DMS153 treated with DMSO at 0.1 percent for 48 hours (cell line): ENCODE measurements around the gene UXS1.

ENCODE experiments used
- DNase-seq: peaks from one replicate; lab custom pipeline; 2025; ENCODE audit not compliant: unreplicated experiment; lab: John Stamatoyannopoulos, UW

UXS1 gene

DNA sequence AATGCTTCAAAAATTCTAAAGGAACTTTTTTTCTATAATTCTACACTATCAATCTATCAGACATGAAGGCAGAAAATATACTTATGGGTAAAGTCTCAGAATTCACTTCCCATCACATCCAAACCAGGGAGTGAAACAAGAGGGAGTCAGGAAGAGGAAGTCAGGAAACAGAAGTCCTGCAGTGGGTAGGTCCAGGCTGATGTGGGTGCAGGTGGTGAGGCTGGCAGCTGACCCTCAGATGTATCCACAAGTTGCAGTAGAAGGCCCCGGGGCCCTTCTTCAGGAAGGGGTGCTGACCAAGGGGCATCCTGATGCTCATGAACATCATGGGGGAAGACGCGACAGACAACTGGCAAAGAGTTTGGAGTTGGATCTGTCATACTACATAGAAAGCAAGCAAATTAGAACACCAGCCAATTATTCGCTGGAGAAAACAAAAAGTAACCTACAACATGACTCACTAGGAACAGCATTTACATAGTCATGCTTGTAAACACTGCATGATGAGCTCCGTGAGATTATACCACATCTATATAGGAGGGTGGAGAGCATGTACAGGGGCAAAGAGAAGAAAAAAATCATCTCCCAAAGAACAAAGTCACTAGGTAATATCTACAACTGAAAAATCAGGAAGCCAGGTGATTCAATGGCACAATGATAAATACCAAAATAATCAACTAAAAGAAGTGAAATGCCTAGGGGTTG, 4.2 kb downstream of the UXS1 start:
- no peak for DNase-seq

DNA sequence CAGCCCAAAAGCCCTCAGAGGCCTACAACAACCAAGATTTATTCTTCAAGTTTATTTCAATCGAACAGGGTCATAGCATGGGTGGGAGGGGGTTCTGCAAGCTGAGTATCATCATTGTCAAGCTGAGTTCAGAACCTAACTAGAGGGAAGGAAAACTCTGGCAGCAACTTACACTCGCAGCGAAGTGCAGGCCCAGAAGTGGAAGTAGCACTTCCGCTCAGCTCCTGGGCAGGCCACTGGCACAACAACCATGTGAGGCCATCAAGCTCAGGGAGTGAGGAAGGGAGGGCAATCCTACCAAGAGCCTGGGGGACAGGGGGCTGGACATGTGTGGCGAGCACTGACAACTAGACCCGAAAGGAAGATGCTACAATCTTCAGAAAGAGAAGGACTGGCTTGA, 4.8 kb downstream of the UXS1 start:
- no peak for DNase-seq

DNA sequence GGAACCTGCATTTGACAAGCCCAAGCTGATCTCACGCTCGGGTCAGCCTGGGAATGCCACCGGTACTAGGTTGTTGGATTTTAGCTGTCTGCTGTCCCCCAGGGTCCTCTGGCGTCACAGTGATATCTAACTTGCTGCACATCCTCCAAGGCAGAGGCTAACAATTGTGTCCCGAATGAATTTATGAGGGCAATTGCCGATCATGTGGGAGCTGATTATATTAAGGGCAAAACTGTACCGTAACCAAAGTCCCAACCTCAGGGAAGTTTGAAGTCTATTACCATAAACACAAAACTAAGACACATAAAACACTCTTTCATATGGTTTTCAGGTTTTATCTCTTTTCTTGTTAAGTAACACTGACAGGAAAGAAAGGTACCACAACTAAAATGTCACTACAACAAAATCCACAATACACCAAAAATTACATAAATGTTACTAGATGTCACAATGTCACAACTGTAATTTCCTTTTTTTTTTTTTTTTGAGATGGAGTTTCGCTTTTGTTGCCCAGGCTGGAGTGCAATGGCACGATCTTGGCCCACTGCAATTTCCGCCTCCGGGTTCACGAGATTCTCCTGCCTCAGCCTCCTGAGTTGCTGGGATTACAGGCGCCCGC, 6.7 kb downstream of the UXS1 start:
- no peak for DNase-seq

DNA sequence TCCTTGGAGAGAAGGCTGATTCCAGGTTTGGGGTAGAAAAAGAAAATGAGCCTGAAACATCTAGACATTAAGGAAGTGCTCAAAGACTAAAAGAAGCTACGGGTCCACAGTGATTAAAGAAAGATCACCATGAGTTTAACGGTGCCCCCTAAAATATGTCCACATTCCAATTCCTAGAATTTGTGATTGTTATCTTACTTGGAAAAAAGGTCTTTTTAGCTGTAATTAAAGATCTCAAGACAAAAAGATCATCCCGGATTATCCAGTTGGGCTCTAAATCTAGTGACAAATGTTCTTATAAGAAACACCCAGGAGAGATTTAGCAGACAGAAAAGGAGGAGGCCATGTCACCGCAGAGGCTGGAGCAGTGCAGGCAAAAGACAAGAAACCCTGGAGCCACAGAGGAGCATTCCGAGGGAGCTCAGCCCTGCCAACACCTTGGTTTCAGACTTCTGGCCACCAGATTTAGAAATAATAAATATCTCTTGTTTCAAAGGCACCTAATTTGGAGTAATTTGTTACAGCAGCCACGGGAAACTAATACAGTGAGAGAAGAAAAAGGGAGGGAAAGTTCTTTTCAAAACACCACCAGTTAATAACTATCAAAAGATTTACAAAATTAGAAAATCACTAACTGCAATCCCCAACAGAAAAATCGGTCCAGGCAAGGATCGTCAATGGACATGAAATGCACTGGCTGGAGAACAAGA, 8.5 kb downstream of the UXS1 start:
- DNase-seq, result no peak

DNA sequence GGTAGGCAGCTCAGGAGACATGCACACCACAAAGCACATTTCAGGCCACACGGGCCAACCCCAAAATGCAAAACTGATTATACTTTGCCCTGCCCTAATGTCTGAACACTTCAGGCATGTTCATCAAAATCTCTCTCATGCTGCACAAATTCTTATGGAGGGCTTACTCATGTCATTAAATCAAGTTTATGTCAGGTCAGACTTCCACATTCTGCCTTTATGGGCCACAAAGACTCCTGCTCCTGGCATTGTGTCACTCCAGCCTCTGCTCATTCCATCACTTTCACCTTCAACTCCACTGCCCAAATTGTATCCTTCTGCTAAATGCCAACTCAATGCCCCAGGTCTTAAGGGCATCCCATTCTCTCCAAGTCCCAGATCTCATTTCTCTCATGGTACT, 9.2 kb downstream of the UXS1 start:
- DNase-seq, result no peak

DNA sequence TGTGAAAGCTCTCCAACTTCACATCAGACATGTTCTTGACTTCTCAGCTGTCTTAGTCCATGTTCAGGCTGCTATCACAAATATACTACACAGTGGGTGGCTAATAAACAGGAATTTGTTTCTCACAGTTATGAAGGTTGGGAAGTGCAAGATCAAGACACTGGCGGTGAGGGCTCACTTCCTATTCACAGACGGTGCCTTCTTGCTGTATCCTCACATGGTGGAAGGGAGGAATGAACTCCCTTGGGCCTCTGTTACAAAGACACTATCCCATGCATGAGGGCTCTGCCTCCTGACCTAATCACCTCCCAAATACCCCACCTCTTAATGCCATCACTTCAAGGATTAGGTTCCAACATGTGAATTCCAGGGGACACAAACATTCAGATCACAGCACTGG, 9.7 kb downstream of the UXS1 start:
- DNase-seq, result no peak

DNA sequence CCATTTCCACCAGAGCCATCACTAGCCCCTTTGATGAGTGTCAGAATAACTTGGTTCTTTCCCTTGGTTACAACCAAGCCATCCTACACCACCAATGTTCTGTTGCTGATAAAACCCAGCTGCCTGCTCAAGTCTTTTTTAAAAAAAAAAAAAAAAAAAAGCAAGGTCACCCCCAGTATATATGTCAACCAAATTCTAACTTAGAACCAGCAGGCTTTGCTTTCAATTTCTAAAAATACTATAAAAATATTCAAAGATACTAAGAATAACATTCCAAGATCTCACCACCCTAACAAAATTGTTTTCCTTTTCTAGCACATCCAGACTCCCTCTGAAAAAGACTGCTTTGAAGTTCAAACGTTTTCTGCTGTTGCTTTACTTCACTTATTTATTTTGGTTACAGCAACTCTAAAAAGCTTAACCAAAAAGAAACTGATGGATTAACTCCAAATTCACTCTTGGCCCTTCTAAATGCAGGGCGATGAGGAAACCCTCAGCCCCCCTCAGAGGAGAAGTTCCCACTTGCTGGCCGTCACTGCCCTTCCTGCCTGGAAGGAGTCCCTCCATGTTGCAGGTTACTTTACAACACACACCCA, 10.9 kb downstream of the UXS1 start:
- DNase-seq, result no peak

DNA sequence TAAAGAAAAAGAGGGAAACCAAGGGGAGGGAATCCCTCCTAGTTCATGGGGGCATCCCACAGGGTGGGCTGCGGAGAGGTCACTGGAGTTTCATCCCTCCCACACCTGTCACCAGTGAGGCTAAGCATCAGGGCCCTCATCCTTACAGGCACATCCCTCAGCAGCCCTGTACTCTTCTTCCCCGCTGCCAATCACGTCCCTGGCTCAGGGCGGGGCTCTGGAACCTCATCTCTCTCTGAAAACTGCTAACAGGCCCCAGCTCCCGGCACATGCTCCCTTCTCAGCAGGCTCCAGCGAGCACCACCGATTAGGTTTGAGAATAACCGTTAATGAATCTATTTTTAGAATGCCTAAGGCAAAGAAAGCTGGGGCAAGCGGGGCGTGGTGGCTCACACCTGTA, 13.0 kb downstream of the UXS1 start:
- no peak for DNase-seq

DNA sequence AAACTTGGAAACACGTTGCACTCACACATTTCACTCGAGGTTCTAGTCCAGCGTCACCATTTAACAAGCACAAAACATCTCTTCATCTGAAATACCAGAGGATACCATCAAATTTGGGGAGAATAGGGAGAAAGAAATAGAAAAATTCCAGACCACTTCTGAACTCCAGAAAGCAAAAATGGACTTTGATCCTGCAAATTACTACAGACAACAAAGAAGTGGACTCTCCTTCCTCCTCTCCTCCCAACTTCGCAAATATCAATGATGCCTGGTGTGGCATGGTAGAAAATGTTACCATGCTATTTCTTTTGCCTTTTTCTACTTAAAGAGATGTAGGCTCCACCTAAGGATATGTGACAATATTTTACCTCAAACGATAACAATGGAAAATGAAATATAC, 13.5 kb downstream of the UXS1 start:
- no peak for DNase-seq

DNA sequence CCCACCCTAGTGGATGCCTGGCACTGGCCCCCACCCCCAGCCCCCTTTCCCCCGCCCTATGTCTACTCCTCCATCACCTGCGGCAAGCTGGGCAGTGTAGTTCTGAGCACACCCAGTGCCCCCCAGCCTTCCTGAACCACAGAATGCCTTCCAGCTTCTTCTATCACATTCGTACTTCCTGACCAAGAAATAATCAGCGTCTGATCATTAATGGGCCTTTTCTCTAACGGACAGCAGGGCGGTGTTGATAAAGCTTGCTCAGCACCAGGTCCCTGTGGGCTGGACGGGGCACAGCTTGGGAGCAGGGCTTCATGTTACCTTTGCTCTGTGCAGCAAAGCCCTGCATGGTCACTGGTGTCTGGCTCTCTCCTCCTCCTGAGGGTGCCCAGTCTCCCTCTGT, 15.4 kb downstream of the UXS1 start:
- DNase-seq, result no peak

DNA sequence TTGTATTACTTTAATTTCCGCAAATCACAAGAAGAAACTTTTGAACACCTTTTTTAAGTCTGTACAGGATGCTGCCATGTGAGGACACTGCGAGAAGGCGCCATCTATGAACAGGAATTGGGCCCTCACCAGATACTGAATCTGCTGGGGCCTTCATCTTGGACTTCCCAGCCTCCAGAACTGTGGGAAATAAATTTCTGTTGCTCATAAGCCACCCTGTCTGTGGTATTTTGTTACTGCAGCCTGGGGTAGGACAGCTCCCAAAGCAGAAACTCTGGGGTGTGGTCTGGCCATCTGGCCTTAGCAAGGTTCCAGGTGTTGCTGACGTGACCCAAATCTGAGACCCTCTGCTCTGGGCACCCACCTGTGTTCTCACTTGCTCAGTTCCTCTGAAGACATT, 16.5 kb downstream of the UXS1 start:
- DNase-seq, result no peak

DNA sequence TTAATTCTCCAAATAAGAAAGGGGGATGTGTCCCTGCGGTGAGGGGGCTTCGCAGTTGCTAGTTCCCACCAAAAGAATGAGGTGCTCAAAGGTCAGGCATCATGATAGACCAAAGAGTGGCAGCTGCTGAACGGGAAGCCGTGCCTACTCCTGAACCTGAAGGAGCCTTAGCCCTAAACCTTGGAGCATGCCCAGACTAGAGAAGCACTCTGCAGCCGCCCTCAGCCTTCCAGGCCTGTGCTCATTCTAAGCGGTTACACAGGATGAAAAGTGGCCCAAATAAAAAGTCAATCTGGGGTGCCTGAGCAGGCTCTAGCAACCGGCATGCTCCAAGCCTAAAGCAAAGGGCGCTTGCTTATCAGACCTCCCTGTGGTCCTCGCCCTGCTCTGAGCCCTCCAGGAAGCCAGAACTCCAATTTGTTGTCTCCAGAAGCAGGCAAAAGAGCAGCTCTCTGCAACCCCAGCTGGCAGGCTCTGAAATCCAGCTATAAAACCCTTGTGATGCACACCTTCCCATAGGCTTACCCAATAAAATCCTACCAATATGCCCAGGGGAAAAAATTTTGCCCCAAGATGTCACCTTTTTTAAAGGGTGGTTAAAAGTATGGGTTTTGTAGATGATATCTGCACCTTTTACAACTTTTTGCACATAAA, 17.5 kb downstream of the UXS1 start:
- DNase-seq, result no peak

DNA sequence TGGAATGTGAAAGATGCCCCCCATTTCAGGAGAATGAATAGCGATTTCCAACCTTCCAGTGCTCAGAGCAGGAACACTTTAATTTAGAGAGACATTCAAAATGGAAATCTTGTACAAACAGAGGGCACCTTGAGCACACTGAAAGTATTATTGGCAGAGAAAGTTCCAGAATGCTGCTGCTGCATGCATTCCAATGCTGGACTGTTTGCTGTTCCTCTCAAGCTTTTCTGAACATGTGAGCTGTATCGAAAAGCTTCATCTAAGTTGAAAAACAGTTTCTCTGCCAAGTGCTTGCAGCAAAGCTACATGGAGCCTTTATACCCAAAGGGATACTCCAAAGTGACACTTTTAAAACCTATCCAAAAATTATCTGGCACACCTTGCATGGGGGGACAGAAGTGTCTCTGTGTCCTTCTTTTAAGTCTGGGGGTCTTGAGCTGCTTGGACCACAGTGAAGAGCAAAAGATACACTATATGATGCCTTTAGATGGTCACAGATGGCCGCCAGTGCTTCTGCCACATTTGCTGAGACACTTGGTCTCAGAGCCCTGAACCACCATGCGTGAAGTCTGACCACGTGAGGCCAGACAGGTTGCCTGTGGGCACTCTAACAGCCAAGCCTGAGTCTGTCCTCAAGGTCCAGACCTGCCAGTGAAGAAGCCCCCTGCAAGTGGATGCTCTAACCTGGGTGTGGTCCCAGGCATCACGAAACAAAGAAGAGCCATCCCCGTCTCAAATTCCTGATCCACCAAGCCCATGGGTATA, 18.8 kb downstream of the UXS1 start:
- DNase-seq, result no peak

DNA sequence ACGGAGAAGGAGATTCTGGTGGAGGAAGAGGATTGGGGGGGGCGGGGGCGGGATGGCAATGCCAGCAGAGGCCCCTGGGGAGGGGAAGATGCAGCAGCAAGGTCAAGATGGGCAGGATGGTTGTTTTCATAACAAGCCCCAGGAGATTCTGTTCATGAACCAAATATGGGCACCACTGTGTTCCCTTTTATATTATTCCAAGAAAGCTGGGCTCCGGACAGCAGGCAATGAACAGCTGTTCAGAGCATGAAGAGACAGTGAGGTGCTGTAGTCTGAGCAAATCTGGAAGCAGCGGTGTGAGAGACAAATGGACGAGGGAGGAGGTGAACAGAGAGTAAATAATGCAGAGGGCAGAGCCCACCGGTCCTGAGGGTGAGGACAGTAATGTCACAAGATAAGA, 20.0 kb downstream of the UXS1 start:
- no peak for DNase-seq

DNA sequence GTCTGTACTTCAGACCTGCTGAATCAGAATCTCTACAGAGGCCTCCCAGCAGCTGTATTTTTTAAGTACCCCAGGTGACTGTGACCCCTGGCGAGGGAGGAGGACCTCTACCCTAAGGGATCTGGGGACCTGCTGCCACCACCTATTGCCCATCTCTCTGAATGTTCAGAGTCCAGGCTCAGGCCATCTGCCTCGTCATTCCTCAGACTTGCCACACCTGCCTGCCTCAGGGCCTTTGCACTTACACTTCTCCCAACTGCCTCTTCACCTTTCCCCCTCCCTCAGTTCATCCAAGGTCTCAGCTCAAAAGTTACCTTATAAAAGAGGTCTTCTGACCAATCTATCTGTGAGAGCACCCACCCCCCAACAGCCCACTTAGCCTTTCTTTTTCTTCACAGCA, 21.5 kb downstream of the UXS1 start:
- DNase-seq, result no peak

DNA sequence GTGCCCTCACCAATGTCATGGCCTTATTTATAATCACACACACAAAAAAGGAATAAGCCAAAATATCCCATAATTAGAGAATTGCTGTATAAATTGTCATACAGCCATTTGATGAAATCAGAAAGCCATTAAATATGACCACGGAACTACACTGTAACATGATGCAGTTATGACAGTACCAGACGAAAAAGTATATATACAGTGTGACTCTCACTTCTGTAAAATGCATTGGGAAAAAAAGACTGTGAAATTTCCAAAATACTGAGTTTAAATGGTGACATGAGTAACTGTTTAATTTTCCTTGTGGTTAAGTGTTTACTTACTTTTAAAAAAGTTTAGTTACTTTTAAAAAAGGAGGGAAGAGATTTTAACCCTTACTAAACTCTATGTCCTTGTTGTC, 25.4 kb downstream of the UXS1 start:
- DNase-seq, result no peak

DNA sequence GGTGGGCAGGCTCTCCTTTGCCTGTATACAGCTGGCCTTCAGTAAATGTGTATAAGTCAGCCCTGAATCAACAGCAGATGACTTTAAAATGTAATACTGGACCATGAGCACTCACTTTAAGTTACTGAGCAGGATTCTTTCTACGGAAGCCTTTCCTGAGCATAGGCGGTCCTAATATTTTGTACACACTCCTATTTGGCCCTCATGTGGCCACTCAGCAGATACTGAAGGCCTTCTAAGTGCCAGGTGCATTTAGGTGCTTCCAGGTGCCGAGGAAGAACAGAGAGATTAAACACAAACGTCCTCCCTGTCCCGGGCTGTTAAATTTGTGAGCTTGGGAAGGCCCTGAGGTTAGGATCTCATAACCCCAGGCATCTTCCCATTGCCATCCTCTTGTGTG, 27.0 kb downstream of the UXS1 start:
- no peak for DNase-seq

DNA sequence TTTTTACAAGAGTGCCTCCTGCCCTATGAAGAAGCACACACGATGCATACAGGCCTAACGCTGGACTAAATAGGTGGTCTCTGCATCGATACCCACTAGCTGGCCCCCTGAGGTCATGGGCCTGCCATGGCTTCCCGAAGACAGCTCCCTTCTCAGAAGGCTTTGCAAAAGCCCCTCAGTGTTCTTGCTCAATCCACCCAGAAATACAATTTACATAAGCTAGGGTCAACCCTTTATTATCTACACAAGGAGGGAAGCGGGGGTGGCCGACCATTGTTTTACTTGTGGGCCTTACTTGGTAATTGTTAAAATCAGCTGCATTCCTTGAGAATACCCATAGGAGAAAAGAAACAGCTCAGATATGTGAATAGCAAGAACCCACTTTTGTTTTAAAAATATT, 28.5 kb downstream of the UXS1 start:
- no peak for DNase-seq

DNA sequence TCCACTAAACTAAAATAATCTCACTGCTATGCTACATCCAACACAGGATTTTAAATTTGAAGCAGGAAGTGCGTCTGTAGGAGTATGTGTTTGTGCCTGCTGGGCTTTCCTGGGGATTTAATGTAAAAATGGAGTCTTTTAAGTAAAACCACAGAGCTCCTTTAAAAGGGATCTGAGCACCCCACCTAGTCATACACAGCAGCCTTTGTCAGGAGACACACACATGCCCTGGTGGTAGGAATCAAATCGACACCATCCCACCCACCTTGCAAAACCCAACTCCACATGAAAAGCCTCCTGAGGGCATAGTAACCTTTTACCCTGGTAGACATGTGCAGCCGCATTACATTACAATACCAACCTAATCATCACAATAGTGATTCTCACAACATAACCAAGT, 29.1 kb downstream of the UXS1 start:
- no peak for DNase-seq

DNA sequence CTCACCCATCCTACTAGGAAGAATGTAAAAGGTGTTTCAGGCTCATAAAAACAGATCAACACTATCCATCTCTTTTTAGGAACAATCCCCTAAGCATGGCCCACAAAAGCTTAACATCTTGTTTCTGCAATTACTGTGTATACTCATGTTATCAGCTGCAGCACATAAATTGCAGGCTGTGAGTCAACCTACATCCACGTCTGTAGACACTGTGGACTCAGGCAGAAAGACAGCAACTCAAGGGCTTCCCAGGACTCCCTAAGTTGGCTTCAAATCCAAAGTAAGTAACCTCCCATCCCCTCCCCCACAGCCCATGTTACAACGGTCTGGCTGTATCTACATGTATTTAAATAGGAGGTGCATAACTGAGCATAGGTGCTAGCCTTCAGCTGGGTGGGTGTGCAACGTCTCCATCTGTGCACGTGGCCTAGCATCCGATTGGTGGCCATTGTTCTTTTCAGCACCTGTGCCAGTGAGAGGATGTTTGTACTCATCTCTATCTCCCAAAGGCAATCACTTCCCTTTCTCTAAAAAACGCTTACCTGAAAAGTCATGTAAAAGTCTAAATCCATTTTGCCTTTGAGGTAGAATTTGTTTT, 30.1 kb downstream of the UXS1 start:
- no peak for DNase-seq
